SK-N-SH (cell line): ENCODE measurements around the gene SMIM32. TPM values are rescaled to one million over a fixed set of nuclear protein-coding genes. Genes with fewer than 3 reads are reported as not detected.

ENCODE experiments used
- CTCF ChIA-PET: fragments of 300-600, 350-600 bp; formaldehyde crosslinking; extraction: SDS; loops from one replicate; lab custom pipeline; 2021; lab: Yijun Ruan, JAX
- POLR2A ChIA-PET: fragments of 350-600 bp; sonication (Branson Sonifier 250); formaldehyde crosslinking; extraction: SDS; loops from one replicate; lab custom pipeline; 2020; ENCODE audit warnings: antibody characterized with exemption, inconsistent platforms; lab: Yijun Ruan, JAX
- DNase-seq: peaks from one replicate; pipeline ENCODE4 v3.0.0; 2012
- H2AFZ ChIP-seq: fragments of 200-600 bp; sonication (generic); 2 replicates; pipeline ENCODE4 v1.8.1; 2016; ENCODE audit warnings: antibody characterized with exemption, mild to moderate bottlenecking, low read depth
- H3F3A ChIP-seq: fragments of 200-600 bp; sonication (generic); replicated peaks from 2 replicates; pipeline ENCODE3; 2016; ENCODE audit warnings: antibody characterized with exemption, mild to moderate bottlenecking; ENCODE audit not compliant: insufficient read depth
- H3K27ac ChIP-seq, 2 experiments: fragments of 200-500 bp in 1 of 2; fragments of 200-600 bp in 1 of 2; sonication (Bioruptor generic) in 1 of 2; sonication (generic), shearing (Covaris generic) in 1 of 2; 2 replicates each; pipeline versions ENCODE4 v1.5.1 to v1.6.1; 2014 to 2016; ENCODE audit warnings: low read depth in 2 of 2, inconsistent platforms in 1 of 2, low read length in 1 of 2, mild to moderate bottlenecking in 1 of 2, mixed read lengths in 1 of 2
- H3K27me3 ChIP-seq: fragments of 200-600 bp; sonication (generic), shearing (Covaris generic); 2 replicates; pipeline ENCODE4 v1.6.1; 2016; ENCODE audit warnings: mixed run types; ENCODE audit not compliant: insufficient read depth
- H3K36me3 ChIP-seq, 2 experiments: fragments of 200-500 bp in 1 of 2; fragments of 200-600 bp in 1 of 2; sonication (Bioruptor generic) in 1 of 2; sonication (generic) in 1 of 2; replicated peaks in 1 of 2; 2 replicates each; pipeline versions ENCODE3 to v1.5.1; 2014 to 2016; ENCODE audit warnings: low read length in 1 of 2, mild to moderate bottlenecking in 1 of 2; ENCODE audit not compliant: insufficient read depth in 2 of 2, control insufficient read depth in 1 of 2
- H3K4me1 ChIP-seq, 2 experiments: fragments of 200-500 bp in 1 of 2; fragments of 200-600 bp in 1 of 2; sonication (Bioruptor generic) in 1 of 2; sonication (generic), shearing (Covaris generic) in 1 of 2; 2 replicates each; pipeline versions ENCODE4 v1.5.1 to v1.6.1; 2014 to 2016; ENCODE audit warnings: low read depth in 1 of 2, low read length in 1 of 2, mixed run types in 1 of 2; ENCODE audit not compliant: insufficient read depth in 2 of 2, control insufficient read depth in 1 of 2
- H3K4me2 ChIP-seq: fragments of 200-600 bp; sonication (generic), shearing (Covaris generic); 2 replicates; pipeline ENCODE4 v1.6.1; 2017; ENCODE audit warnings: mixed run types
- H3K4me3 ChIP-seq, 2 experiments: fragments of 200-500 bp in 1 of 2; fragments of 200-600 bp in 1 of 2; sonication (Bioruptor generic) in 1 of 2; sonication (generic), shearing (Covaris generic) in 1 of 2; 2 replicates each; pipeline versions ENCODE4 v1.5.1 to v1.8.1; 2014 to 2016; ENCODE audit warnings: low read depth in 2 of 2, inconsistent platforms in 1 of 2, low read length in 1 of 2, mild to moderate bottlenecking in 1 of 2, mixed read lengths in 1 of 2, moderate library complexity in 1 of 2
- H3K79me2 ChIP-seq: fragments of 200-600 bp; sonication (generic); 2 replicates; pipeline ENCODE4 v1.8.1; 2017; ENCODE audit warnings: mild to moderate bottlenecking; ENCODE audit not compliant: insufficient read depth
- H3K9ac ChIP-seq: fragments of 200-600 bp; sonication (generic); 2 replicates; pipeline ENCODE4 v1.6.1; 2017; ENCODE audit warnings: mixed run types
- H3K9me2 ChIP-seq: fragments of 200-600 bp; sonication (generic); 2 replicates; pipeline ENCODE4 v1.6.1; 2017; ENCODE audit warnings: mixed run types
- H3K9me3 ChIP-seq: fragments of 200-600 bp; sonication (generic); 2 replicates; pipeline ENCODE4 v1.6.1; 2017; ENCODE audit warnings: mixed run types, mild to moderate bottlenecking, moderate library complexity
- H4K20me1 ChIP-seq: fragments of 200-600 bp; sonication (generic); 2 replicates; pipeline ENCODE4 v1.6.1; 2017; ENCODE audit warnings: mild to moderate bottlenecking, mixed run types; ENCODE audit not compliant: insufficient read depth
- CHD2 ChIP-seq: fragments of 150-350 bp; IDR thresholded peaks from 2 replicates; pipeline ENCODE4 v1.6.1; 2018; ENCODE audit warnings: low read length; ENCODE audit not compliant: partially characterized antibody
- ELF1 ChIP-seq: IDR thresholded peaks from 2 replicates; pipeline ENCODE4 v1.4.0; 2012
- FOXM1 ChIP-seq: IDR thresholded peaks from 2 replicates; pipeline ENCODE4 v1.4.0; 2012; ENCODE audit warnings: low read depth, mild to moderate bottlenecking
- GABPA ChIP-seq: IDR thresholded peaks from 2 replicates; pipeline ENCODE4 v1.4.0; 2012; ENCODE audit warnings: low read depth, mild to moderate bottlenecking
- GATA2 ChIP-seq: sonication (generic); formaldehyde crosslinking; IDR thresholded peaks from 2 replicates; pipeline ENCODE4 v1.5.0; 2020; ENCODE audit warnings: mild to moderate bottlenecking, missing genetic modification reagents
- JUND ChIP-seq: IDR thresholded peaks from 2 replicates; pipeline ENCODE4 v1.4.0; 2012
- MXI1 ChIP-seq: IDR thresholded peaks from 2 replicates; pipeline ENCODE4 v1.6.1; 2012; ENCODE audit warnings: mild to moderate bottlenecking, low read depth, low read length, improper control_type of control experiment
- NFIC ChIP-seq: IDR thresholded peaks from 2 replicates; pipeline ENCODE4 v1.4.0; 2012; ENCODE audit warnings: borderline replicate concordance
- POLR2AphosphoS5 ChIP-seq: IDR thresholded peaks from 2 replicates; pipeline ENCODE4 v1.6.1; 2012; ENCODE audit warnings: low read depth, low read length
- RAD21 ChIP-seq: IDR thresholded peaks from 2 replicates; pipeline ENCODE4 v1.6.1; 2012; ENCODE audit warnings: mild to moderate bottlenecking, low read length
- RXRA ChIP-seq: IDR thresholded peaks from 2 replicates; pipeline ENCODE4 v1.4.0; 2012; ENCODE audit warnings: low read depth, mild to moderate bottlenecking, borderline replicate concordance
- SIN3A ChIP-seq: IDR thresholded peaks from 2 replicates; pipeline ENCODE4 v1.6.1; 2012; ENCODE audit warnings: low read depth, mild to moderate bottlenecking, low read length, moderate library complexity, borderline replicate concordance
- SMC3 ChIP-seq: IDR thresholded peaks from 2 replicates; pipeline ENCODE4 v1.6.1; 2012; ENCODE audit warnings: low read depth, low read length, improper control_type of control experiment
- TAF1 ChIP-seq: IDR thresholded peaks from 2 replicates; pipeline ENCODE4 v1.6.1; 2012; ENCODE audit warnings: low read depth, mild to moderate bottlenecking, low read length, moderate library complexity, borderline replicate concordance
- WGBS: methylation state at CpG from one replicate; pipeline ENCODE4 v1.1.6; 2017; ENCODE audit warnings: low lambda C conversion rate; 5-methylcytosine and 5-hydroxymethylcytosine counted together
- polyA plus RNA-seq, 3 experiments: library from polyadenylated mRNA; depleted of rRNA; stranded (reverse); fragments of >200 nt; gene quantifications; 2 replicates each; pipeline ENCODE4 v1.2.3, GENCODE V29; 2012
- TF ChIP-seq, protein P1 (sequence below): fragments of 200-600 bp; sonication (generic); IDR thresholded peaks from 2 replicates; pipeline ENCODE4 v1.6.1; 2017; ENCODE audit warnings: antibody characterized with exemption, mild to moderate bottlenecking, moderate library complexity
- TF ChIP-seq, protein P2 (sequence below): fragments of 150-350 bp; IDR thresholded peaks from 2 replicates; pipeline ENCODE4 v1.6.1; 2017; ENCODE audit warnings: antibody characterized with exemption, low read length, low read depth, borderline replicate concordance
- TF ChIP-seq, protein P3 (sequence below): IDR thresholded peaks from 2 replicates; pipeline ENCODE4 v1.4.0; 2012; ENCODE audit warnings: low read depth, borderline replicate concordance
- TF ChIP-seq, protein P4 (sequence below): IDR thresholded peaks from 2 replicates; pipeline ENCODE4; 2012

Gene SMIM32
- polyA plus RNA-seq, 1 of the 3 experiments (the other 2 are of a cell fraction) = 0.25 TPM

DNA sequence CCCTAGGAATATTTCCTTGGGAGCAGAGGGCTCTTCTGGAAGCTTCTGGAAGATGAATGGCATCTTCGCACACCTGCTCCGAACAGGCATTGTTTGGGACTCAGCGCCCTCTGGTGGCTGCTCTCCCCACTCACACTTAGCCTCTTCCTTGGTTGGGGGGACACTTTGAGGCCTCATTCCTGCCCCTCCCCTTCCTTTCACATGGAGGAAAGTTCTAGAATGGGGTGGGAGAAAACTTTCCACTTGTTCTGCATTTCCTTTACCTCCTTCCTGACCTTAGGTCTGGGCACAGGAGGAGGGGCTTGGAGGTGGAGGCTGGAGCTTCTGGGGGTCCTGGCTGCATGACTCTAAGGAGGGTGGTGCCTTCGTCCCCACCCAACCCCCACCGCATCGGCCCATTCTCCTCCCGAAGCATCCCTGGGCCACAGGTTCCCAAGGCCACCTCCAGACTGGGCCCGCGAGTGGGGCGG lies 19.3 kb upstream of the SMIM32 start:
- Histone ChIP-seq H3K4me3 (no peak overlapping the region; a peak in 1 of 4 replicates), H3K4me1 (no peaks in the 10 kb centered on the region), H3K9ac (no peak overlapping the region), H3K4me2 (no peak overlapping the region), H2AFZ (no peak overlapping the region), H3K9me3 (no peaks in the 10 kb centered on the region), H3F3A (no peaks in the 10 kb centered on the region), H3K36me3 (no peaks in the 10 kb centered on the region), H4K20me1 (no peaks in the 10 kb centered on the region), H3K27me3 (no peaks in the 10 kb centered on the region), H3K79me2 (no peaks in the 10 kb centered on the region), H3K9me2 (no peaks in the 10 kb centered on the region), H3K27ac (no peak overlapping the region)
- ChIA-PET POLR2A (no interaction called here), CTCF (interaction anchor here (0.6 to 5.8 kb wide), 78 partner anchors 12 to 812 kb away, joined by 3 to 109 read pairs (median 4); partner anchors contain the start of genes IL9 and SMIM32)
- peak; percentile 81 for DNase-seq
- 36% methylated on average over 10 of the region's 10 CpGs for WGBS
- TF ChIP-seq RAD21 (peak; percentile 83), SMC3 (peak; percentile 85), GATA2 (CRISPR knock-in tag) (no peak)
- TF ChIP-seq, protein P1, sequence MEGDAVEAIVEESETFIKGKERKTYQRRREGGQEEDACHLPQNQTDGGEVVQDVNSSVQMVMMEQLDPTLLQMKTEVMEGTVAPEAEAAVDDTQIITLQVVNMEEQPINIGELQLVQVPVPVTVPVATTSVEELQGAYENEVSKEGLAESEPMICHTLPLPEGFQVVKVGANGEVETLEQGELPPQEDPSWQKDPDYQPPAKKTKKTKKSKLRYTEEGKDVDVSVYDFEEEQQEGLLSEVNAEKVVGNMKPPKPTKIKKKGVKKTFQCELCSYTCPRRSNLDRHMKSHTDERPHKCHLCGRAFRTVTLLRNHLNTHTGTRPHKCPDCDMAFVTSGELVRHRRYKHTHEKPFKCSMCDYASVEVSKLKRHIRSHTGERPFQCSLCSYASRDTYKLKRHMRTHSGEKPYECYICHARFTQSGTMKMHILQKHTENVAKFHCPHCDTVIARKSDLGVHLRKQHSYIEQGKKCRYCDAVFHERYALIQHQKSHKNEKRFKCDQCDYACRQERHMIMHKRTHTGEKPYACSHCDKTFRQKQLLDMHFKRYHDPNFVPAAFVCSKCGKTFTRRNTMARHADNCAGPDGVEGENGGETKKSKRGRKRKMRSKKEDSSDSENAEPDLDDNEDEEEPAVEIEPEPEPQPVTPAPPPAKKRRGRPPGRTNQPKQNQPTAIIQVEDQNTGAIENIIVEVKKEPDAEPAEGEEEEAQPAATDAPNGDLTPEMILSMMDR = peak; percentile 94

DNA sequence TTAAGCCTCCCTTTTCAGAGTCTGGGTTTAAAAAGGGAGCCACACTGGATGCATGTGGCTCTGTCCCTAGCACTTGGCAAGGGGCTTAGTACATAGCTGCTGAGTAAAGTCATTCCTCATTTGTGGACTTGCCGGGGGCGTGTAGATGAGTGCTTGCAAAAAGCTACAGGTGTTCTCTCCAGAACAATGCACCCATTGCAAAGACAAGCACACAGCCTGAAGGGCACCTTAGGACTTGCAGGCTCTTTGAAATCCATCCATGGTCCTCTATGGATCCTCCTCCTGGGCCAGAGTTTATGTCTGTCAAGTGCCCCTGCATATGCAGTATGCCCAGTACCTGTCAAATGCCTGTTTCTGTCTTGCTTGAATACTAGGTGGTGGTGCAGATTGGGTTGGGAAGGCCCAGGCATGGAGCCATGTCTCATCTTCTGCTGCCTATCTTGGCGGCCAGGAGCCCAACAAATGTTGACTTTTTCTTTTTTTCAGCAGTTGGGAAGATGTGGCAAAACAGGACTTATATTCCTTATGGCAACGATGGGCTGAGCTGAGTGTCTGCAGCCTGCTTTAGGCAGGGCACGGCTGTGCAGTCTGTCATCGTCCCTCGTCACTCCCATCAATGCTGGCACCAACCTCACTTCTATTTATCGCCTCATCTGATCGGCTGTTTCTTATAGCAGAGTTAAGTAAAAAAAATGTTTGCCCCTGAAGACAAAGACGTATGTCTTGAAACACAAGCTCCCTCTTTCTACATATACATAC lies 18.5 kb upstream of the SMIM32 start:
- WGBS = 57% methylated on average over 9 of the region's 10 CpGs
- Histone ChIP-seq H3K27me3 (no peaks in the 10 kb centered on the region), H3K79me2 (no peaks in the 10 kb centered on the region), H3K9ac (no peak overlapping the region), H4K20me1 (no peaks in the 10 kb centered on the region), H3K27ac (no peak overlapping the region), H2AFZ (no peak overlapping the region), H3K36me3 (no peaks in the 10 kb centered on the region), H3K4me3 (no peak overlapping the region), H3K4me2 (no peak overlapping the region), H3F3A (no peaks in the 10 kb centered on the region), H3K9me3 (no peaks in the 10 kb centered on the region), H3K4me1 (no peaks in the 10 kb centered on the region), H3K9me2 (no peaks in the 10 kb centered on the region)
- no peak for TF ChIP-seq NFIC
- TF ChIP-seq ELF1 = no peak
- no peak for TF ChIP-seq JUND
- TF ChIP-seq GABPA = no peak
- TF ChIP-seq SMC3 = no peak
- TF ChIP-seq CHD2 = no peak
- TF ChIP-seq, protein P2, sequence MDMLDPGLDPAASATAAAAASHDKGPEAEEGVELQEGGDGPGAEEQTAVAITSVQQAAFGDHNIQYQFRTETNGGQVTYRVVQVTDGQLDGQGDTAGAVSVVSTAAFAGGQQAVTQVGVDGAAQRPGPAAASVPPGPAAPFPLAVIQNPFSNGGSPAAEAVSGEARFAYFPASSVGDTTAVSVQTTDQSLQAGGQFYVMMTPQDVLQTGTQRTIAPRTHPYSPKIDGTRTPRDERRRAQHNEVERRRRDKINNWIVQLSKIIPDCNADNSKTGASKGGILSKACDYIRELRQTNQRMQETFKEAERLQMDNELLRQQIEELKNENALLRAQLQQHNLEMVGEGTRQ = no peak
- TF ChIP-seq, protein P1 = no peak
- no peak for TF ChIP-seq FOXM1
- TF ChIP-seq SIN3A = no peak
- no peak for TF ChIP-seq TAF1
- TF ChIP-seq, protein P3, sequence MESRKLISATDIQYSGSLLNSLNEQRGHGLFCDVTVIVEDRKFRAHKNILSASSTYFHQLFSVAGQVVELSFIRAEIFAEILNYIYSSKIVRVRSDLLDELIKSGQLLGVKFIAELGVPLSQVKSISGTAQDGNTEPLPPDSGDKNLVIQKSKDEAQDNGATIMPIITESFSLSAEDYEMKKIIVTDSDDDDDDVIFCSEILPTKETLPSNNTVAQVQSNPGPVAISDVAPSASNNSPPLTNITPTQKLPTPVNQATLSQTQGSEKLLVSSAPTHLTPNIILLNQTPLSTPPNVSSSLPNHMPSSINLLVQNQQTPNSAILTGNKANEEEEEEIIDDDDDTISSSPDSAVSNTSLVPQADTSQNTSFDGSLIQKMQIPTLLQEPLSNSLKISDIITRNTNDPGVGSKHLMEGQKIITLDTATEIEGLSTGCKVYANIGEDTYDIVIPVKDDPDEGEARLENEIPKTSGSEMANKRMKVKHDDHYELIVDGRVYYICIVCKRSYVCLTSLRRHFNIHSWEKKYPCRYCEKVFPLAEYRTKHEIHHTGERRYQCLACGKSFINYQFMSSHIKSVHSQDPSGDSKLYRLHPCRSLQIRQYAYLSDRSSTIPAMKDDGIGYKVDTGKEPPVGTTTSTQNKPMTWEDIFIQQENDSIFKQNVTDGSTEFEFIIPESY = no peak
- no peak for TF ChIP-seq POLR2AphosphoS5
- TF ChIP-seq RXRA = no peak
- TF ChIP-seq, protein P4, sequence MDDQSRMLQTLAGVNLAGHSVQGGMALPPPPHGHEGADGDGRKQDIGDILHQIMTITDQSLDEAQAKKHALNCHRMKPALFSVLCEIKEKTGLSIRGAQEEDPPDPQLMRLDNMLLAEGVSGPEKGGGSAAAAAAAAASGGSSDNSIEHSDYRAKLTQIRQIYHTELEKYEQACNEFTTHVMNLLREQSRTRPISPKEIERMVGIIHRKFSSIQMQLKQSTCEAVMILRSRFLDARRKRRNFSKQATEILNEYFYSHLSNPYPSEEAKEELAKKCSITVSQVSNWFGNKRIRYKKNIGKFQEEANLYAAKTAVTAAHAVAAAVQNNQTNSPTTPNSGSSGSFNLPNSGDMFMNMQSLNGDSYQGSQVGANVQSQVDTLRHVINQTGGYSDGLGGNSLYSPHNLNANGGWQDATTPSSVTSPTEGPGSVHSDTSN = no peak
- no peak for TF ChIP-seq MXI1
- ChIA-PET CTCF (interaction anchor here (0.6 to 5.8 kb wide), 75 partner anchors 12 to 813 kb away, joined by 3 to 109 read pairs (median 5); partner anchors contain the start of genes IL9 and SMIM32), POLR2A (no interaction called here)
- no peak for DNase-seq
